ENCODE measurements around the gene RPL14.

Gene RPL14

GRCh38 chr3:40432793-40433192, 24.3 kb upstream of the RPL14 start:
- H3K4me3 ChIP-seq (ENCODE audit: low read length), result no peak overlapping the region
- no peak for DNase-seq (ENCODE audit: low read depth)
- TF ChIP-seq CTCF (conservative IDR thresholded peaks at IDR 0.05; ENCODE audit: low read length), result no peak

GRCh38 chr3:40437889-40438288, 19.2 kb upstream of the RPL14 start:
- no peak for DNase-seq (ENCODE audit: low read depth)
- H3K4me3 ChIP-seq (ENCODE audit: low read length), result no peak overlapping the region
- no peak for TF ChIP-seq CTCF (conservative IDR thresholded peaks at IDR 0.05; ENCODE audit: low read length)

GRCh38 chr3:40445062-40445461, 12.1 kb upstream of the RPL14 start:
- H3K4me3 ChIP-seq (ENCODE audit: low read length), result no peak overlapping the region
- DNase-seq (ENCODE audit: low read depth), result no peak
- no peak for TF ChIP-seq CTCF (conservative IDR thresholded peaks at IDR 0.05; ENCODE audit: low read length)

GRCh38 chr3:40445880-40446279, 11.3 kb upstream of the RPL14 start:
- no peak for DNase-seq (ENCODE audit: low read depth)
- TF ChIP-seq CTCF (conservative IDR thresholded peaks at IDR 0.05; ENCODE audit: low read length), result no peak
- no peak overlapping the region for H3K4me3 ChIP-seq (ENCODE audit: low read length)

- TF ChIP-seq CTCF (conservative IDR thresholded peaks at IDR 0.05; ENCODE audit: low read length), result no peak
- no peak overlapping the region for H3K4me3 ChIP-seq (ENCODE audit: low read length)
- no peak for DNase-seq (ENCODE audit: low read depth)
Observed at GRCh38 chr3:40450438-40450837, 6.7 kb upstream of the RPL14 start.

GRCh38 chr3:40451551-40451950, 5.6 kb upstream of the RPL14 start:
- no peak for DNase-seq (ENCODE audit: low read depth)
- H3K4me3 ChIP-seq (ENCODE audit: low read length), result no peak overlapping the region
- no peak for TF ChIP-seq CTCF (conservative IDR thresholded peaks at IDR 0.05; ENCODE audit: low read length)

GRCh38 chr3:40452057-40452456, 5.1 kb upstream of the RPL14 start:
- TF ChIP-seq CTCF (conservative IDR thresholded peaks at IDR 0.05; ENCODE audit: low read length), result no peak
- peak overlapping the region; percentile 93 for H3K4me3 ChIP-seq (ENCODE audit: low read length)
- DNase-seq (ENCODE audit: low read depth), result no peak
